HepG2 (cell line): ENCODE results near the gene CBLN3. TPM values are rescaled to one million over a fixed set of nuclear protein-coding genes. Genes with fewer than 3 reads are reported as not detected.

Source experiments
- ARNT2 ChIP-seq: sonication (generic); formaldehyde crosslinking; IDR thresholded peaks from 2 replicates; pipeline ENCODE4 v1.8.0; 2022; ENCODE audit warnings: mild to moderate bottlenecking, low read depth, missing genetic modification reagents, moderate library complexity
- ARNTL ChIP-seq: sonication (generic); formaldehyde crosslinking; IDR thresholded peaks from 2 replicates; pipeline ENCODE4 v1.4.0; 2020; ENCODE audit warnings: mild to moderate bottlenecking, missing genetic modification reagents
- BCL6 ChIP-seq: IDR thresholded peaks from 2 replicates; pipeline ENCODE4 v1.6.1; 2016; ENCODE audit warnings: missing genetic modification reagents, missing compliant biosample characterization
- DPF2 ChIP-seq: sonication (generic); formaldehyde crosslinking; IDR thresholded peaks from 2 replicates; pipeline ENCODE4 v1.4.0; 2020; ENCODE audit warnings: mild to moderate bottlenecking, low read depth, missing genetic modification reagents, borderline replicate concordance
- DRAP1 ChIP-seq: IDR thresholded peaks from 2 replicates; pipeline ENCODE4 v1.6.1; 2016; ENCODE audit warnings: missing genetic modification reagents, missing compliant biosample characterization
- ELF4 ChIP-seq: sonication (generic); formaldehyde crosslinking; IDR thresholded peaks from 2 replicates; pipeline ENCODE4 v1.5.0; 2020; ENCODE audit warnings: missing genetic modification reagents, mild to moderate bottlenecking, moderate library complexity, borderline replicate concordance
- FIP1L1 ChIP-seq: fragments of 200-400 bp; formaldehyde crosslinking; IDR thresholded peaks from 2 replicates; pipeline ENCODE4 v1.6.1; 2018; ENCODE audit warnings: low read depth, mild to moderate bottlenecking, low read length, moderate library complexity, borderline replicate concordance; ENCODE audit not compliant: insufficient read depth
- GATAD2A ChIP-seq: IDR thresholded peaks from 2 replicates; pipeline ENCODE4 v1.6.1; 2016
- HCFC1 ChIP-seq: fragments of 150-350 bp; IDR thresholded peaks from 2 replicates; pipeline ENCODE4 v1.6.1; 2014; ENCODE audit warnings: low read depth, low read length
- HMGA1 ChIP-seq: sonication (generic); formaldehyde crosslinking; conservative IDR thresholded peaks from 2 replicates; pipeline ENCODE4 v1.4.0; 2020; ENCODE audit warnings: missing genetic modification reagents
- IKZF1 ChIP-seq: fragments of 450-650 bp; IDR thresholded peaks from 2 replicates; pipeline ENCODE4 v1.7.1; 2016
- KAT8 ChIP-seq: IDR thresholded peaks from 2 replicates; pipeline ENCODE4 v1.6.1; 2016; ENCODE audit warnings: missing genetic modification reagents, missing compliant biosample characterization
- MAFG ChIP-seq: sonication (generic); formaldehyde crosslinking; IDR thresholded peaks from 2 replicates; pipeline ENCODE4 v1.5.1; 2020; ENCODE audit warnings: mild to moderate bottlenecking, missing genetic modification reagents
- MIER3 ChIP-seq: IDR thresholded peaks from 2 replicates; pipeline ENCODE4 v1.6.1; 2016; ENCODE audit warnings: missing compliant biosample characterization, borderline replicate concordance
- MTF2 ChIP-seq: sonication (generic); formaldehyde crosslinking; IDR thresholded peaks from 2 replicates; pipeline ENCODE4 v1.5.0; 2020; ENCODE audit warnings: missing genetic modification reagents, borderline replicate concordance
- PHF8 ChIP-seq: sonication (generic); formaldehyde crosslinking; IDR thresholded peaks from 2 replicates; pipeline ENCODE4 v1.5.0; 2020; ENCODE audit warnings: missing genetic modification reagents
- PRPF4 ChIP-seq: fragments of 200-400 bp; formaldehyde crosslinking; IDR thresholded peaks from 2 replicates; pipeline ENCODE4 v1.6.1; 2016; ENCODE audit warnings: low read length, low read depth; ENCODE audit not compliant: poor library complexity, severe bottlenecking
- TAF1 ChIP-seq: sonication (generic); formaldehyde crosslinking; IDR thresholded peaks from 2 replicates; pipeline ENCODE4 v1.4.0; 2020; ENCODE audit warnings: missing genetic modification reagents
- TFDP2 ChIP-seq: sonication (generic); formaldehyde crosslinking; IDR thresholded peaks from 2 replicates; pipeline ENCODE4 v1.4.0; 2020; ENCODE audit warnings: missing genetic modification reagents
- ZMAT5 ChIP-seq: sonication (generic); formaldehyde crosslinking; IDR thresholded peaks from 2 replicates; pipeline ENCODE4 v1.5.0; 2020; ENCODE audit warnings: mild to moderate bottlenecking, low read depth, missing genetic modification reagents, borderline replicate concordance
- ZMYM2 ChIP-seq: sonication (generic); formaldehyde crosslinking; IDR thresholded peaks from 2 replicates; pipeline ENCODE4 v1.8.0; 2022; ENCODE audit warnings: mild to moderate bottlenecking, missing genetic modification reagents
- ZNF207 ChIP-seq: fragments of 450-650 bp; IDR thresholded peaks from 2 replicates; pipeline ENCODE4 v1.6.1; 2016; ENCODE audit warnings: antibody characterized with exemption, borderline replicate concordance
- ZNF274 ChIP-seq: sonication (generic); formaldehyde crosslinking; IDR thresholded peaks from 2 replicates; pipeline ENCODE4 v1.5.1; 2020; ENCODE audit warnings: mild to moderate bottlenecking, missing genetic modification reagents
- ZNF639 ChIP-seq: conservative IDR thresholded peaks from 2 replicates; pipeline ENCODE4 v1.6.1; 2018; ENCODE audit warnings: missing genetic modification reagents
- ZNF652 ChIP-seq: IDR thresholded peaks from 2 replicates; pipeline ENCODE4 v1.6.1; 2016; ENCODE audit warnings: low read depth, borderline replicate concordance
- ZNF75D ChIP-seq: sonication (generic); formaldehyde crosslinking; IDR thresholded peaks from 2 replicates; pipeline ENCODE4 v1.8.1; 2023; ENCODE audit warnings: missing genetic modification reagents, mild to moderate bottlenecking, borderline replicate concordance
- polyA plus RNA-seq, 8 experiments: library from polyadenylated mRNA; depleted of rRNA in 3 of 8; stranded (reverse) in 7 of 8; unstranded in 1 of 8; fragments of >200 nt; fragmentation: Illumina TruSeq in 4 of 8; extraction: Trizol in 4 of 8; gene quantifications; 2 replicates each; pipeline versions ENCODE4 v1.2.1 to v1.2.3, GENCODE V29; 2011 to 2016; ENCODE audit warnings: low read depth in 4 of 8, missing spikeins in 1 of 8, mixed read lengths in 1 of 8; ENCODE audit not compliant: insufficient read depth in 1 of 8
- total RNA-seq, 5 experiments: library from RNA; depleted of rRNA; stranded (reverse); fragments of >200 nt; fragmentation: Illumina TruSeq; extraction: Trizol; gene quantifications; 2 replicates each; pipeline ENCODE4 v1.2.3, GENCODE V29; 2016; ENCODE audit warnings: low read depth in 1 of 5

The CBLN3 gene
- total and polyA plus RNA-seq, 2 of the 13 experiments (the other 11 are each of a cell fraction or from before 2014, with no cell fraction given): 0.66 to 0.98 TPM

- TF ChIP-seq ZNF639 (CRISPR knock-in tag) (peak; percentile 80), KAT8 (peak; percentile 99), PHF8 (peak; percentile 97), HMGA1 (0 out of 2 replicates have a peak, but pooled peaks have one; percentile 31), DRAP1 (CRISPR knock-in tag) (peak; percentile 93), GATAD2A (peak; percentile 88), MIER3 (peak; percentile 40), PRPF4 (no peak), BCL6 (peak; percentile 50; the same call in 1 of the 2 replicates), TAF1 (CRISPR knock-in tag) (peak; percentile 97), TFDP2 (CRISPR knock-in tag) (peak; percentile 77), ZMAT5 (CRISPR knock-in tag) (no peak), HCFC1 (peak; percentile 81), ZNF274 (CRISPR knock-in tag) (peak; percentile 94), MTF2 (CRISPR knock-in tag) (peak; percentile 84; the same call in 1 of the 2 replicates), IKZF1 (no peak), ZMYM2 (CRISPR knock-in tag) (no peak; the same call in 1 of the 2 replicates), MAFG (CRISPR knock-in tag) (no peak), ARNTL (CRISPR knock-in tag) (peak; percentile 92), ZNF652 (CRISPR knock-in tag) (no peak), ZNF207 (no peak), ARNT2 (peak; percentile 98), DPF2 (CRISPR knock-in tag) (0 out of 2 replicates have a peak, but pooled peaks have one; percentile 41), FIP1L1 (0 out of 2 replicates have a peak, but pooled peaks have one; percentile 86), ELF4 (CRISPR knock-in tag) (peak; percentile 90), ZNF75D (peak; percentile 14; the same call in 1 of the 2 replicates)
Measured at GRCh38 chr14:24442240-24443052, 13.0 kb upstream of the CBLN3 start, which contains the start of gene SDR39U1 (continued).
